ENCODE measurements around the gene BANK1. TPM values are rescaled to one million over a fixed set of nuclear protein-coding genes. Genes with fewer than 3 reads are reported as not detected.

Gene BANK1
- total RNA-seq, 1 experiment from 2014 or later: 1.1 TPM

- Histone ChIP-seq H3K18ac (ENCODE audit: insufficient read length, low read depth, low read length) (no peak overlapping the region), H3K14ac (ENCODE audit: insufficient read depth, low read length) (no peak overlapping the region), H3K9ac (ENCODE audit: extremely low read depth, insufficient read length, low read length) (no peak overlapping the region), H3K79me1 (ENCODE audit: insufficient read depth, low read depth, low read length, poor library complexity, severe bottlenecking) (no peaks in the 10 kb centered on the region), H3T11ph (ENCODE audit: low read length) (no peak overlapping the region), H3K4ac (ENCODE audit: low read depth, low read length) (no peak overlapping the region), H2BK15ac (ENCODE audit: low read depth, low read length) (no peak overlapping the region), H2BK12ac (ENCODE audit: insufficient read length, low read depth, low read length) (no peak overlapping the region), H2AK5ac (ENCODE audit: insufficient read length, low read length) (no peak overlapping the region), H4K20me1 (ENCODE audit: control insufficient read depth, insufficient read depth, insufficient read length) (no peaks in the 10 kb centered on the region), H2BK5ac (ENCODE audit: insufficient read length, low read length) (no peak overlapping the region), H2BK120ac (ENCODE audit: low read depth, low read length, poor library complexity, severe bottlenecking) (no peak overlapping the region), H3K27me3 (ENCODE audit: insufficient read depth, low read length) (no peaks in the 10 kb centered on the region), H3K56ac (ENCODE audit: insufficient read length, low read depth, low read length) (no peak overlapping the region), H3K23me2 (ENCODE audit: insufficient read length, low read depth, low read length, poor library complexity, severe bottlenecking) (no peaks in the 10 kb centered on the region), H4K5ac (ENCODE audit: insufficient read length, low read depth, low read length) (no peak overlapping the region), H3K4me2 (ENCODE audit: insufficient read depth, insufficient read length, low read length) (no peak overlapping the region), H2BK20ac (ENCODE audit: low read depth, low read length, poor library complexity, severe bottlenecking) (no peak overlapping the region), H4K91ac (ENCODE audit: insufficient read length, low read depth, low read length) (no peak overlapping the region), H3K9me3 (ENCODE audit: control insufficient read depth, low read depth, low read length) (no peaks in the 10 kb centered on the region), H4K8ac (replicated peaks; ENCODE audit: insufficient read length, low read depth, low read length) (no peak overlapping the region), H3K23ac (ENCODE audit: insufficient read length, low read depth, low read length) (no peak overlapping the region), H3K79me2 (ENCODE audit: insufficient read depth, low read length) (no peaks in the 10 kb centered on the region), H3K27ac (ENCODE audit: insufficient read length, low read depth, low read length) (no peak overlapping the region), H3K4me1 (ENCODE audit: insufficient read depth, low read length) (no peaks in the 10 kb centered on the region), H2AFZ (ENCODE audit: low read length) (no peak overlapping the region)
- TF ChIP-seq, protein P1, sequence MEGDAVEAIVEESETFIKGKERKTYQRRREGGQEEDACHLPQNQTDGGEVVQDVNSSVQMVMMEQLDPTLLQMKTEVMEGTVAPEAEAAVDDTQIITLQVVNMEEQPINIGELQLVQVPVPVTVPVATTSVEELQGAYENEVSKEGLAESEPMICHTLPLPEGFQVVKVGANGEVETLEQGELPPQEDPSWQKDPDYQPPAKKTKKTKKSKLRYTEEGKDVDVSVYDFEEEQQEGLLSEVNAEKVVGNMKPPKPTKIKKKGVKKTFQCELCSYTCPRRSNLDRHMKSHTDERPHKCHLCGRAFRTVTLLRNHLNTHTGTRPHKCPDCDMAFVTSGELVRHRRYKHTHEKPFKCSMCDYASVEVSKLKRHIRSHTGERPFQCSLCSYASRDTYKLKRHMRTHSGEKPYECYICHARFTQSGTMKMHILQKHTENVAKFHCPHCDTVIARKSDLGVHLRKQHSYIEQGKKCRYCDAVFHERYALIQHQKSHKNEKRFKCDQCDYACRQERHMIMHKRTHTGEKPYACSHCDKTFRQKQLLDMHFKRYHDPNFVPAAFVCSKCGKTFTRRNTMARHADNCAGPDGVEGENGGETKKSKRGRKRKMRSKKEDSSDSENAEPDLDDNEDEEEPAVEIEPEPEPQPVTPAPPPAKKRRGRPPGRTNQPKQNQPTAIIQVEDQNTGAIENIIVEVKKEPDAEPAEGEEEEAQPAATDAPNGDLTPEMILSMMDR (conservative IDR thresholded peaks at IDR 0.05): no peak
- H3K4me3 Mint-ChIP-seq: no peak overlapping the region
- H3K27ac Mint-ChIP-seq: no peak overlapping the region
- no peaks in the 10 kb centered on the region for H3K4me1 Mint-ChIP-seq
- peaks cover 3 to 8% of the 10 kb centered on the region in 2 experiments for H3K9me3 Mint-ChIP-seq
- no peaks in the 10 kb centered on the region for H3K27me3 Mint-ChIP-seq (ENCODE audit: low read depth)
- no peaks in the 10 kb centered on the region for H3K36me3 Mint-ChIP-seq (ENCODE audit: insufficient read depth in 1 of 3, low read depth in 3 of 3)
- DNase-seq: no peak
- WGBS (ENCODE audit: extremely low coverage, insufficient read length, low lambda C conversion rate): no CpG with 5 or more reads among the region's 2 CpGs
These were observed 27.8 kb downstream of the BANK1 start for GRCh38 chr4:101818362-101818761.

All from H9 (cell line).